IMR-90 (cell line): ENCODE measurements around the gene SCCPDH.
A peak's percentile ranks its signal among the peaks of the same experiment; 100 is the strongest.

ENCODE experiments used
- CEBPB ChIP-seq: IDR thresholded peaks from 2 replicates; pipeline ENCODE4 v1.6.1; 2012; ENCODE audit warnings: low read depth, low read length, improper control_type of control experiment
- POLR2A ChIP-seq: IDR thresholded peaks from 2 replicates; pipeline ENCODE4 v1.6.1; 2012; ENCODE audit warnings: mild to moderate bottlenecking, low read depth, low read length
- RAD21 ChIP-seq: IDR thresholded peaks from 2 replicates; pipeline ENCODE4 v1.6.1; 2012; ENCODE audit warnings: low read length, improper control_type of control experiment
- SMC3 ChIP-seq: fragments of 150-350 bp; IDR thresholded peaks from 2 replicates; pipeline ENCODE4 v1.6.1; 2016; ENCODE audit warnings: low read depth, mild to moderate bottlenecking, antibody characterized with exemption, low read length, moderate library complexity
- TF ChIP-seq, protein P1 (sequence below): conservative IDR thresholded peaks from 2 replicates; pipeline ENCODE4 v1.5.1; 2012; ENCODE audit warnings: mild to moderate bottlenecking, low read depth, low read length, improper control_type of control experiment

DNA sequence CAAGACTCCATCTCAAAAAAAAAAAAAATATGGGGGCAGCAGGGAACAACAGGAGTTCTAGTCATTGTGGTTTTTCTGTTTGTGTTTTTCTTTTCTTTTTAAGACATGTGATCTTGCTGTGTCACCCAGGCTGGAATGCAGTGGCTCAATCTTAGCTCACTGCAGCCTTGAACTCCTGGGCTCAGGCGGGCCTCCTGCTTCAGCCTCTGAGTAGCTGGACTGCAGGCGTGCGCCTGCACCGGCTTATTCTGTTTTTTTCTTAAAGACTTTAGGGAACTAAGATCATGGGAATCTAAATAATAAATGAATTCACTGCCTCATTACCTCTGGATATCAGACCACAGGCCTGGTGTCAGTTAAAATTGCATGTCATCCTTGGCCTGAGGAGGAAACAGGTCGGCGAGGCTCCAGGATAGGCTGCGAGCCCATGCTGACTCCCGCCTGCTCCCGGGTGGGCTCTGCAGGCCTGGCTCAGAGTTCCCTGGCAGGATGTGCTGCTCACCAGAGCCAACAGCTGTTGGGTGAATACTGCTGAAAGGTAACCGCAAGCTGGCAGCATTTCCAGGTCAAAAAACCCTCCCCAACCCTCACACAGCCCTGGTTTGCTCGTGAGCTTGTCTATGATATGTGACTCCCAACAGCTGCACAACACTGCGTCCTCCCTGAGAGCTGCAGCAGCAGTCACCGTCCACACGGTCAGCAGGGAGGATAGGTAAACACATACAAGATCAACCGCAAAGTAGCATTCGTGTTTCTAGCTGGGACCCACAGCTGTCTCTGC, 58.1 kb downstream of the SCCPDH start:
- no peak for TF ChIP-seq POLR2A
- TF ChIP-seq, protein P1, sequence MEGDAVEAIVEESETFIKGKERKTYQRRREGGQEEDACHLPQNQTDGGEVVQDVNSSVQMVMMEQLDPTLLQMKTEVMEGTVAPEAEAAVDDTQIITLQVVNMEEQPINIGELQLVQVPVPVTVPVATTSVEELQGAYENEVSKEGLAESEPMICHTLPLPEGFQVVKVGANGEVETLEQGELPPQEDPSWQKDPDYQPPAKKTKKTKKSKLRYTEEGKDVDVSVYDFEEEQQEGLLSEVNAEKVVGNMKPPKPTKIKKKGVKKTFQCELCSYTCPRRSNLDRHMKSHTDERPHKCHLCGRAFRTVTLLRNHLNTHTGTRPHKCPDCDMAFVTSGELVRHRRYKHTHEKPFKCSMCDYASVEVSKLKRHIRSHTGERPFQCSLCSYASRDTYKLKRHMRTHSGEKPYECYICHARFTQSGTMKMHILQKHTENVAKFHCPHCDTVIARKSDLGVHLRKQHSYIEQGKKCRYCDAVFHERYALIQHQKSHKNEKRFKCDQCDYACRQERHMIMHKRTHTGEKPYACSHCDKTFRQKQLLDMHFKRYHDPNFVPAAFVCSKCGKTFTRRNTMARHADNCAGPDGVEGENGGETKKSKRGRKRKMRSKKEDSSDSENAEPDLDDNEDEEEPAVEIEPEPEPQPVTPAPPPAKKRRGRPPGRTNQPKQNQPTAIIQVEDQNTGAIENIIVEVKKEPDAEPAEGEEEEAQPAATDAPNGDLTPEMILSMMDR: no peak
- no peak for TF ChIP-seq SMC3
- no peak for TF ChIP-seq RAD21
- TF ChIP-seq CEBPB: peak; percentile 40; the same call in 1 of the 2 replicates
